ENCODE data around the gene ADD3. TPM values are rescaled to one million over a fixed set of nuclear protein-coding genes. Genes with fewer than 3 reads are reported as not detected.
A peak's percentile ranks its signal among the peaks of the same experiment; 100 is the strongest.

Gene ADD3
- total and polyA plus RNA-seq, 10 of the 15 experiments (the other 5 are each of a cell fraction or from before 2014, with no cell fraction given): 27.3 to 129 (median 67.8) TPM

DNA sequence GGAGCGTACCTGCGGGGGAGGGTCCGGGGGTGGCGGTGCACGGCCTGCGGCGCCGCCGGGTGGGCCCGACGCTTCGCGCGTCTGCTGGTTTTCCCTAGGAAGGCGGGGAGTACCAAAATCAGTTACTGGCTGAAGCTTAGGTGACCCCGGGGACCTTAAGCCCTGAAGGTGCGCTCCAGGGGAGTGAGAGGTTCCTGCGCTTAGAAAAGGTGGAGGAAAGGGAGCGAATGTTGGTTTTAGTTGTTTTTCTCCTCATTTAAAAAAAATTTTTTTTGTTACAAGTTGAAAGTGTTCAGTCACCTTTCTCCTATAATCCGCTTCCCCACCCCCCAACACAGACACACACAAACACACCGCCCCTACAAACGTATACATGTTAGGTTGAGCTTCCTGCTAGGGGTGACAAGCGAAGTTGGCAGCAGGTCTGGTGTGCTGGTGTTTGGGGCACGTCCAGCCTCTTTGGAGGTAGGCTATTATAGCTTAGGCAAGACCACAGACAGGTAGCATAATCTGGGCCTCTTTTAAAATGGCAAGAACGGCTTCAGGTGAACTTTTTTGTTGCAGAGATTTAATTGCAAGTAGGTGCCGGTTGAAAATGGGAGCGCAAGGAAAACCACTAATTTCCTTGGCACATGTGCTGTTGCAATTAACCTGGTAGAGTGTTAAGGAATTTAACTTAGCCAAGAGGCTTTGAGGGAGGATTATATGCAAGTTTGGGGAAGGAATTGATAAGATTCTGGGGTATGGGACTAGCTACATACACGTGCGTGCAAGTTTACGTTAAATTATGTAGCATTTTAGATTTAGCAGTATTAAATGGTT, 945 bp downstream of the ADD3 start (continued):
- no peak for TF ChIP-seq WRNIP1 (IDR thresholded peaks at IDR 0.05; ENCODE audit: borderline replicate concordance, low read depth, low read length)
- no peak for TF ChIP-seq JUNB (IDR thresholded peaks at IDR 0.05)
- TF ChIP-seq NR2F1 (conservative IDR thresholded peaks at IDR 0.05): peak; percentile 86
- no peak for TF ChIP-seq CBX3 (IDR thresholded peaks at IDR 0.05; ENCODE audit: borderline replicate concordance, low read depth)
- peak; percentile 71; the same call in 1 of the 2 replicates for TF ChIP-seq ATF7 (IDR thresholded peaks at IDR 0.05; ENCODE audit: low read depth)
- TF ChIP-seq, protein P1, sequence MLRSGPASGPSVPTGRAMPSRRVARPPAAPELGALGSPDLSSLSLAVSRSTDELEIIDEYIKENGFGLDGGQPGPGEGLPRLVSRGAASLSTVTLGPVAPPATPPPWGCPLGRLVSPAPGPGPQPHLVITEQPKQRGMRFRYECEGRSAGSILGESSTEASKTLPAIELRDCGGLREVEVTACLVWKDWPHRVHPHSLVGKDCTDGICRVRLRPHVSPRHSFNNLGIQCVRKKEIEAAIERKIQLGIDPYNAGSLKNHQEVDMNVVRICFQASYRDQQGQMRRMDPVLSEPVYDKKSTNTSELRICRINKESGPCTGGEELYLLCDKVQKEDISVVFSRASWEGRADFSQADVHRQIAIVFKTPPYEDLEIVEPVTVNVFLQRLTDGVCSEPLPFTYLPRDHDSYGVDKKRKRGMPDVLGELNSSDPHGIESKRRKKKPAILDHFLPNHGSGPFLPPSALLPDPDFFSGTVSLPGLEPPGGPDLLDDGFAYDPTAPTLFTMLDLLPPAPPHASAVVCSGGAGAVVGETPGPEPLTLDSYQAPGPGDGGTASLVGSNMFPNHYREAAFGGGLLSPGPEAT (IDR thresholded peaks at IDR 0.05; ENCODE audit: low read depth): 0 out of 2 replicates have a peak, but pooled peaks have one; percentile 12
- no peak for TF ChIP-seq PAX8 (IDR thresholded peaks at IDR 0.05)
- TF ChIP-seq, protein P2, sequence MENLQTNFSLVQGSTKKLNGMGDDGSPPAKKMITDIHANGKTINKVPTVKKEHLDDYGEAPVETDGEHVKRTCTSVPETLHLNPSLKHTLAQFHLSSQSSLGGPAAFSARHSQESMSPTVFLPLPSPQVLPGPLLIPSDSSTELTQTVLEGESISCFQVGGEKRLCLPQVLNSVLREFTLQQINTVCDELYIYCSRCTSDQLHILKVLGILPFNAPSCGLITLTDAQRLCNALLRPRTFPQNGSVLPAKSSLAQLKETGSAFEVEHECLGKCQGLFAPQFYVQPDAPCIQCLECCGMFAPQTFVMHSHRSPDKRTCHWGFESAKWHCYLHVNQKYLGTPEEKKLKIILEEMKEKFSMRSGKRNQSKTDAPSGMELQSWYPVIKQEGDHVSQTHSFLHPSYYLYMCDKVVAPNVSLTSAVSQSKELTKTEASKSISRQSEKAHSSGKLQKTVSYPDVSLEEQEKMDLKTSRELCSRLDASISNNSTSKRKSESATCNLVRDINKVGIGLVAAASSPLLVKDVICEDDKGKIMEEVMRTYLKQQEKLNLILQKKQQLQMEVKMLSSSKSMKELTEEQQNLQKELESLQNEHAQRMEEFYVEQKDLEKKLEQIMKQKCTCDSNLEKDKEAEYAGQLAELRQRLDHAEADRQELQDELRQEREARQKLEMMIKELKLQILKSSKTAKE (IDR thresholded peaks at IDR 0.05; ENCODE audit: low read depth, poor library complexity, severe bottlenecking): peak; percentile 26
- TF ChIP-seq KLF5 (IDR thresholded peaks at IDR 0.05; ENCODE audit: partially characterized antibody): peak; percentile 49
- TF ChIP-seq, protein P3, sequence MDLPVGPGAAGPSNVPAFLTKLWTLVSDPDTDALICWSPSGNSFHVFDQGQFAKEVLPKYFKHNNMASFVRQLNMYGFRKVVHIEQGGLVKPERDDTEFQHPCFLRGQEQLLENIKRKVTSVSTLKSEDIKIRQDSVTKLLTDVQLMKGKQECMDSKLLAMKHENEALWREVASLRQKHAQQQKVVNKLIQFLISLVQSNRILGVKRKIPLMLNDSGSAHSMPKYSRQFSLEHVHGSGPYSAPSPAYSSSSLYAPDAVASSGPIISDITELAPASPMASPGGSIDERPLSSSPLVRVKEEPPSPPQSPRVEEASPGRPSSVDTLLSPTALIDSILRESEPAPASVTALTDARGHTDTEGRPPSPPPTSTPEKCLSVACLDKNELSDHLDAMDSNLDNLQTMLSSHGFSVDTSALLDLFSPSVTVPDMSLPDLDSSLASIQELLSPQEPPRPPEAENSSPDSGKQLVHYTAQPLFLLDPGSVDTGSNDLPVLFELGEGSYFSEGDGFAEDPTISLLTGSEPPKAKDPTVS (IDR thresholded peaks at IDR 0.05; ENCODE audit: low read depth, low read length): no peak
- no peak for TF ChIP-seq FOS (IDR thresholded peaks at IDR 0.05; ENCODE audit: borderline replicate concordance, extremely low read depth, insufficient read length)
- TF ChIP-seq POLR2A (IDR thresholded peaks at IDR 0.05; ENCODE audit: low read depth, low read length): no peak
- no peak for TF ChIP-seq SPI1 (IDR thresholded peaks at IDR 0.05; ENCODE audit: borderline replicate concordance, insufficient read depth, low read depth, low read length)
- 0 out of 2 replicates have a peak, but pooled peaks have one; percentile 34 for TF ChIP-seq IKZF1 (conservative IDR thresholded peaks at IDR 0.05)
- no peak for TF ChIP-seq SREBF1 (IDR thresholded peaks at IDR 0.05; ENCODE audit: low read length)
- TF ChIP-seq, protein P4, sequence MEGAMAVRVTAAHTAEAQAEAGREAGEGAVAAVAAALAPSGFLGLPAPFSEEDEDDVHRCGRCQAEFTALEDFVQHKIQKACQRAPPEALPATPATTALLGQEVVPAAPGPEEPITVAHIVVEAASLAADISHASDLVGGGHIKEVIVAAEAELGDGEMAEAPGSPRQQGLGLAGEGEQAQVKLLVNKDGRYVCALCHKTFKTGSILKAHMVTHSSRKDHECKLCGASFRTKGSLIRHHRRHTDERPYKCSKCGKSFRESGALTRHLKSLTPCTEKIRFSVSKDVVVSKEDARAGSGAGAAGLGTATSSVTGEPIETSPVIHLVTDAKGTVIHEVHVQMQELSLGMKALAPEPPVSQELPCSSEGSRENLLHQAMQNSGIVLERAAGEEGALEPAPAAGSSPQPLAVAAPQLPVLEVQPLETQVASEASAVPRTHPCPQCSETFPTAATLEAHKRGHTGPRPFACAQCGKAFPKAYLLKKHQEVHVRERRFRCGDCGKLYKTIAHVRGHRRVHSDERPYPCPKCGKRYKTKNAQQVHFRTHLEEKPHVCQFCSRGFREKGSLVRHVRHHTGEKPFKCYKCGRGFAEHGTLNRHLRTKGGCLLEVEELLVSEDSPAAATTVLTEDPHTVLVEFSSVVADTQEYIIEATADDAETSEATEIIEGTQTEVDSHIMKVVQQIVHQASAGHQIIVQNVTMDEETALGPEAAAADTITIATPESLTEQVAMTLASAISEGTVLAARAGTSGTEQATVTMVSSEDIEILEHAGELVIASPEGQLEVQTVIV (IDR thresholded peaks at IDR 0.05; ENCODE audit: borderline replicate concordance, partially characterized antibody): no peak
- TF ChIP-seq EGR1 (IDR thresholded peaks at IDR 0.05; ENCODE audit: borderline replicate concordance in 1 of 2, low read depth in 2 of 2, low read length in 2 of 2): peak in 1 of 2 experiments; percentile 77; a peak in 1 of 3 replicates
- no peak for TF ChIP-seq SMC3 (IDR thresholded peaks at IDR 0.05; ENCODE audit: borderline replicate concordance, low read length)
- no peak for TF ChIP-seq FOXM1 (IDR thresholded peaks at IDR 0.05; ENCODE audit: low read depth, low read length)
- TF ChIP-seq, protein P5, sequence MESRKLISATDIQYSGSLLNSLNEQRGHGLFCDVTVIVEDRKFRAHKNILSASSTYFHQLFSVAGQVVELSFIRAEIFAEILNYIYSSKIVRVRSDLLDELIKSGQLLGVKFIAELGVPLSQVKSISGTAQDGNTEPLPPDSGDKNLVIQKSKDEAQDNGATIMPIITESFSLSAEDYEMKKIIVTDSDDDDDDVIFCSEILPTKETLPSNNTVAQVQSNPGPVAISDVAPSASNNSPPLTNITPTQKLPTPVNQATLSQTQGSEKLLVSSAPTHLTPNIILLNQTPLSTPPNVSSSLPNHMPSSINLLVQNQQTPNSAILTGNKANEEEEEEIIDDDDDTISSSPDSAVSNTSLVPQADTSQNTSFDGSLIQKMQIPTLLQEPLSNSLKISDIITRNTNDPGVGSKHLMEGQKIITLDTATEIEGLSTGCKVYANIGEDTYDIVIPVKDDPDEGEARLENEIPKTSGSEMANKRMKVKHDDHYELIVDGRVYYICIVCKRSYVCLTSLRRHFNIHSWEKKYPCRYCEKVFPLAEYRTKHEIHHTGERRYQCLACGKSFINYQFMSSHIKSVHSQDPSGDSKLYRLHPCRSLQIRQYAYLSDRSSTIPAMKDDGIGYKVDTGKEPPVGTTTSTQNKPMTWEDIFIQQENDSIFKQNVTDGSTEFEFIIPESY (IDR thresholded peaks at IDR 0.05): no peak

Data from GM12878 (cell line).